DMS79 (cell line): Measurements from ENCODE around the gene PRX.
"Not testable (repeated sequence)": the region's sequence is repeated elsewhere in the genome, so short reads cannot be mapped to it uniquely, and the experiment has no call there.

Source experiments
- DNase-seq: peaks from one replicate; lab custom pipeline; 2025; lab: John Stamatoyannopoulos, UW

The PRX gene

GRCh38 chr19:40416918-40417642 lies 3.9 kb upstream of the PRX start:
- DNase-seq = no peak

GRCh38 chr19:40415768-40416167 lies 2.6 kb upstream of the PRX start:
- no peak for DNase-seq

- no peak for DNase-seq
Observed at GRCh38 chr19:40414542-40415535, 1.7 kb upstream of the PRX start.

DNA sequence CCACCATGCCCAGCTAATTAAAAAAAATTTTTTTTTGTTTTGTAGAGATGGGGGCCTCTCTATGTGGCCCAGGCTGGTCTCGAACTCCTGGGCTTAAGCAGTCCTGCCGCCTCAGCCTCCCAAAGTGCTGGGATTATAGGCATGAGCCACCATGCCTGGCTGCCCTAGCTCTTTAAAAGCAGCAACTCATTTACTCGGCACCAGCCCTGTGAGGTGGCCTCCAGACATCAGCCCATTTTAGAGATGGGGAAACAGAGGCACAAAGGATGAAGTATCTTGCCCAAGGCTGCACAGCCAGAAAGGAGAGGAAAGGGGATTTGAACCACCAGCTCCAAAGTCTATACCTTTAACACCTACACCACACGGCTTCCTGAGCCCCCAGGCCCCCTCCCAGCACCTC lies 312 bp downstream of the PRX start:
- no peak for DNase-seq

DNA sequence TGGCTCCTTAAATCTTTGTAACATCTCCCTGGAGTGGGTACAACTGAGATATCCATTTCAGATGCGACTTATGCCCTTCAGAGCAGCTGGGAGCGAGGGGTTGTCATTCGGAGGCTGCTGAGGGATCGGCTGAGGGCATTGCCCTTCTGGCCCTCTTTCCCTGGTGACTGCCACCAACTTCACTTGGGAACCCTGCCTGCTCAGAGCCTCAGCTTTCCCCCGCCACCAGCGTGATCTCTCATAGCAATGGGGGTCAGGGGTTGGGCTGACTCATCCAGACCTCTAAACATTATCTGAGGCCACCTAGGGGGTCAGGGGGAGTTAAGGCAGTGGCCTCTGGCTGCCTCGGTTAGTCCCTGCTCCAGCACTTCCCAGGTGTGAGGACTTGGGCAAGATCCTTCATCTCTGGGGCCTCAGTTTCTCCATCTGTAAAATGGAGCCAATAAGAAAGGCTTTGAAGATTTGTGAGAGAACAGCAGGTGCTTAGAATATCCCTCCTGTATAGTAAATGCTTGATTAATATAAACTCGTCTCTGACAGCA lies 1.1 kb downstream of the PRX start:
- DNase-seq = no peak

- DNase-seq = no peak
Observed at GRCh38 chr19:40411125-40411842, 1.9 kb downstream of the PRX start.

DNA sequence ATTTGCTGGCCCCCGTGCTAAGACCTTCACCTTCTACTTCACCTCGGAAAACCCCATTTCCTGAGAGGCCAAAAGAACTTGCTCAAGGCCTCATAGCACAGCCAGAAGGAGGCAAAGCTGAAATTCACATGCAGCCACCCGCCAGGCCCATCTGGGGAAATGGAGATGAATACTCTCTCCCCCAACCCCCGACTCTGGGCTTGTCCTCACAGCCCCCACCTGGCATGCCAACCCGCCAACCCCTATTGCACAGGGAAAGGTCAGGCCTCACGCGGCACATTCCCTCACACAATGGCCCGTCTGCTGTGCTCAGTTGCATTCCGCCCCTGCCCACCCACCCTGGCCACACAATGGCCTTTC lies 3.2 kb downstream of the PRX start:
- no peak for DNase-seq

DNA sequence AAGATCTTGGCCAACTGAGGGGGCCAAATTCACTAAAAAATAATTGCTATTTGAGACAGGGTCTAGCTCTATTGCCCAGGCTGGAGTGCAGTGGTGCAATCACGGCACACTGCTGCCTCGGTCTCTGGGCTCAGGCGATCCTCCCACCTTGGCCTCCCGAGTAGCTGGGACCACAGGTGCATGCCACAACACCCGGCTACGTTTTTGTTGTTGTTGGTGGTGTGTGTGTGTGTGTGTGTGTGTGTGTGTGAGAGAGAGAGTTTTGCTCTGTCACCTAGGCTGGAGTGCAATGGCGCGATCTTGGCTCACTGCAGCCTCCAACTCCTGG lies 4.6 kb downstream of the PRX start:
- not testable (repeated sequence) for DNase-seq

GRCh38 chr19:40407714-40408597 lies 5.2 kb downstream of the PRX start:
- no peak for DNase-seq

- DNase-seq = peak; percentile 8
Observed at GRCh38 chr19:40403262-40403984, 9.8 kb downstream of the PRX start.

DNA sequence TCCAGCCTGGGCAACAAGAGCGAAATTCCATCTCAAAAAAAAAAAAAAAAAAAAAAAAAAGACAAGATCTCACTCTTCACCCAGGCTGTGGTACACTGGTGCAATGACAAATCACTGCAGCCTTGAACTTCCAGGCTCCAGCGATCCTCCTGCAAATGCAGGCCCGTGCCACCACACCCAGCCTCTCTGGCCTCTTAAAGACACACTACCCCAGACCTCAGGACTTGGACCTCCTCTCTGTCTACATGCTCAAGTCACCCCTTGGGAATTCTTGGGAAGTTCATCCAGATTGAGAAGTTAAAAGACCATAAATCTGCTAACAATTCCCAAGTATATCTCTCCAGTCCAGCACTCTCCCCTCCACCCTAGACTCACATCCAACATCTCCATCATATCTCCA lies 12.6 kb downstream of the PRX start:
- DNase-seq = no peak

DNA sequence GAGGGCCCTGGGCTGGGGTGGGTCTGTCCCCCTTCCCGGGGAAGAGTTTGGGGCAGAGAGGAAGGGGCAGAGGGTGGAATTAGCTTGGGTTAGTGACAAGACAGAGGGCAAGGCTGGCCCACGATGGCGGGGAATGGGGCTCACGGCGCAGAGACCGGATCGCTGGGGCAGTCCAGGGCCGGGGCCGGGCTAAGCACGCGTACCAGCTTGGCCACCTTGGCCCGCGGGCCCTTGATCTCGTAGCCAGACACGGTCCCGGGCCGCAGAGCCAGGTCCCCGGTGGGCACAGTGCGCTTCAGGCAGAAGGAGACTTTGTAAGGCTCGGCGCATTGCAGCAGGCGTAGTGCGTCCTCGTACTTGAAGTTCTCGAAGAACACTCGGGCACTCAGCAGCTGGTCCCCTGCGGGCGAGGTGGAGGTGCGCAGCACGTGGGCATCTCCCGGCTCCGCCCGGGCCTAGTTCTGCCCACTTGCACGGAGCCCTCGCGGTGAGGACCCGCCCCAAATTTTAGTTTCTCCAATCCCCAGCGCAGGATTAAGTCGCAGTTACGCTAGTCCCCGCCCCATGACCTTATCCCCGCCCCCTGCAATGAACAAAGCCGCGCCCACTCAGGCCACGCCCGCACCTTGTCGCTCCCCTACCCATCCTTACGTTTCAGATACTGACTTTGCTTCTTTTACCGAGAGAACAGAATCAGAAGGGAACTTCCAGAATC lies 14.6 kb downstream of the PRX start:
- no peak for DNase-seq

DNA sequence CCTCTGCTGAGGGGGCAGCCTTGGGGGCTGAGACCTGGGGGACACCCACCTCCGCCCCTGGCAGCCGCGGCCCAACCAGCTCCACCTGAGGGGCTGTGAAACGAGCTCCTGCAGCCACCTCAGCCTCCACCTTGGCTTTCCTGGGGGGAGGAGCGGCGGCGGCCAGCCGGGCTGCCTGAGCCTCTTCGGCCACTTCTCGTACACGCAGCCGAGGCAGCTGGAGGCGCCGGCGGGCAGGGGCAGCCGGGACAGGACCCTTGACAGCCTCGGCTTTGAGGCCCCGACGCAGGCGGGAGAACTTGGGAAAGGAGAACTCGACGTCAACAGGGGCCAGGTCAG lies 15.6 kb downstream of the PRX start:
- no peak for DNase-seq

DNA sequence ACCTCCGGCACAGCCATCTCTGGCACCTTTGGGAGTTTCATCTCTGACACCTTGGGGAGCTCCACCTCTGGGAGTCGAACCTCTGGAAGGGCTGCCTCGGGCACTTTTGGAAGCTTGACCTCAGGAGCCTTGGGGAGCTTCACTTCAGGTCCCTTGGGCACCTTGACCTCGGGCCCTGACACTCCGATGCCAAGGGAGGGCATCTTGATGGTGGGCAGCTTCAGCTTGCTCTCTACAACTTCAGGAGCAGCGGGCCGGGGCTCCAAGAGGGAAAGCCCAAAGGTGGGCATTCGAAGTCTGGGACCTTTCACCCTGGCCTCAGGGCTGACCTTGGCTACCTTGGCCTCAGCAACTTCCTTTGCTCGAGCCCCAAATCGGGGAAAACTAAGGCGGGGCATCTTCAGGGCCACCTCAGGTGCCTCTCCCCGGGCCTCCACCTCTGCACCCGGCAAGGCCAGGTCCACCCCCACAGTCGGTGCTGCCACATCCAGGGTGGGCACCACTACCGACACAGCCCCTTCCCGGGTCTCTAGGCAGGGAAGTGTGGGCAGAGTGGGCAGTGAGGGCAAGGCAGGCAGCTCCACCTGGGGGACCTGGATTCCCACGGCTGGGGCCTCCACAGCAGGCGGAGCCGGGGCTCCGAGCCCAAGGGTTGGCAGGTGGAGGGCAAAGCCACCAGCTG lies 16.2 kb downstream of the PRX start:
- no peak for DNase-seq

DNA sequence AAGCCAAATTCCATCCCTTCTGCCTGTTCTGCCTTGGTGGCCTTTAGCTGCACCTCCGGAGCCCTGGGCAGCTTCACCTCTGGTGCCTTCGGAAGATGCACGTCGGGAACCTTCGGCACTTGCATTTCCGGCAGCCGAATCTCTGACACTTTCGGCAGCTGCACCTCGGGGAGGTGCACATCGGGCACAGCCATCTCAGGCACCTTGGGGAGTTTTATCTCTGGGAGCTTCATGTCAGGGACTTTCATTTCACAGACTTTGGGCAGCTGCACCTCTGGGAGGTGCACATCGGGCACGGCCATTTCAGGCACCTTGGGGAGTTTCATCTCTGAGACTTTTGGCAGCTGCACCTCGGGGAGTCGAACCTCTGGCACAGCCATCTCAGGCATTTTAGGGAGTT lies 17.2 kb downstream of the PRX start:
- DNase-seq = no peak

DNA sequence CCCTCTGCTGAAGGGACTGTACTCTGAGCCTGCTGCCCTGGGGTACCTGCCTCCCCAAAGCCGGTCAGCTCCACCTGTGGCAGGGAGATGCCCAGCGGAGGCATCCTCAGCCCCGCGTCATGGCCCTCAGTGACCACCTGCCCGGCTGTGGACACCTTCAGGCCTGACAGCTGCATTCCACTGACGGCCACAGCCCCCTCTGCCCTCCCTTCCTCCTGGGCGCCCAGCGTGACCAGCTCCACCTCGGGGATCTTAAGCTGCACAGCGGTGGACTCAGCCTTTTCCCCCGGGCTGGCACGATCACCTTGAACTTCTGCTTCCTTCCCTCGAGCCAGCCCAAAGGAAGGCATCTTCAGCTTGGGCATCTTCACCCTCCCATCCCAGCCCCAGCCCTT lies 18.4 kb downstream of the PRX start:
- DNase-seq = no peak

GRCh38 chr19:40393894-40394815 lies 19.0 kb downstream of the PRX start:
- no peak for DNase-seq

DNA sequence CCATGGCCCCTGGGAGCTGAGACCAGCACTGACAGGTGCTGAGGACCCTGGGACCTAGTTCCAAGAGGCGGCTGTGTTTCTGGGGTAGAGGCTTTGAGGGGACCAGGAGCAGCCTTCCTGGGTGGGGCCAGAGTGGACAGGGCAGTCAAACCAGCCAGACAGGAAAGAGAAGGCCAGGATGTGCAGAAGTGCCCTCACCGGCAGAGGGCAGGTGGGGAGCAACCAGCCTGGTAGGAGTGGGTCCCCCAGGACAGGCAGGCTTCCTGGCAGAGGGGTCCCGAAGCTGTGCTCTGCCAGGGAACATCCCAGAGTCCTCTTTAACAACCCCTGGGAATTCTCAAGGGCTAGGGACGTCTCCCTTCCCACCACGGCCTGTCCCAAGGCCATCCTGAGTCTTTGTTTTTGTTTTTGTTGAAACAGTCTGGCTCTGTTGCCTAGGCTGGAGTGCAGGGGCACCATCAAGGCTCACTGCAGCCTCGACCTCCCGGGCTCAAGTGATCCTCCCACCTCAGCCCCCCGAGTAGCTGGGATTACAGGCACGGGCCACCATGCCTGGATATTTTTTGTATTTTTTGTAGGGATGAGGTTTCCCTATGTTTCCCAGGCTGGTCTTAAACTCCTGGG lies 20.2 kb downstream of the PRX start:
- no peak for DNase-seq
